NCI-H146 (cell line): Measurements from ENCODE around the gene ABCA10.
"Not testable (repeated sequence)": the region's sequence is repeated elsewhere in the genome, so short reads cannot be mapped to it uniquely, and the experiment has no call there.

Experiments used
- DNase-seq: peaks from one replicate; lab custom pipeline; 2025; lab: John Stamatoyannopoulos, UW

ABCA10 gene

DNA sequence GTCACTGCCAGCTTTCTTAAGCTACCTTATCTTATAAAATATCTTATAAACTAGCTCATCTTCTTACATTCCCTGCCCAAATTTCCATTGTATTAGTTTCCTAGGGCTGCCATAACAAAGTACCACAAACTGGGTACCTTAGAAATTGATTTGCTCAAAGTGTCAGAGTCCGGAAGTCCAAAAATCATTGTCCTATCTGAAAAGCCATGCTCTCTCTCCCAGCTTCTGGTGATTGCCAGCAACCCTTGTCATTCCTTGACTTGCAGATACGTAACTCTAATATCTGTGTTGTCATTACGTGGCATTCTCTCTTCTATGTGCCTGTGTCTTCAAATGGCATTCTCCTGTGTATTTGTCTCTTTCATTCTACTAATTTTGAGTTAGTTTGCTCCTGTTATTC is 2.3 kb upstream of the ABCA10 start:
- DNase-seq, result no peak

DNA sequence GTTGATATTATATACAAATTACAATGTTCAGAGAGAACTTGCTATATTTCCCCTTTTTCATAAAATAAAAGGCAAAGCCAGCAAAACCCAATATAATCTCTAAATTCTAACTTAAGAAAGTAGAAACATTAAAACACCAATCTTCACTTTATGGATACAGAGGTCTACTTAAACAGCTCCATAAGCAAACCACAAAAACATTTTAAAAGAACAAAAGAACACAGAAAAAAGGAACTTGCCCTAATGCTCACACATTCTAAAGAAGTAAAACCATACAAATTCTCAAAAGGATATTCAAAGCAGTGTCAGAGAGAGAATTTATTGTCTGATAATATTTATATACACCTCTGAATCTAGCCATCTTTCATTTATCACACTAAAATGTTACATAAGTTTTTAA is 606 bp downstream of the ABCA10 start:
- no peak for DNase-seq

DNA sequence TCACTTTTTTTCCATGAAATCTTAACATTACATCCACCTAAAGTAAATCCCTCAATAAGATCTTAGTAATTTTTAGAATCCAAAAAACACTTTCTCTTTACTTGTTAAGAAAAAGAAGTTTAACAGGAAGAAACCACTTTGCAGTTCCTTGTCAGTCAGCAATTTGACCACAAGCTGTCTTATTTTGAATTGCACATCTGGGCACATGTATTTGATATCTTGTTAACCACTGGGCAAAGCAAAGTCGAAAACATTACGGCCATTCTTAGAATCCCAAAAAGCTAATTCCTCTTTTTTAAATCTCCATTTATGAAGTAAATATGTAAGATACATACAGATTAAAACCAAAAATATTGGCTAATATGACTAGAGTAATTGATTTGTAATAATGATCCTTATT is 1.1 kb downstream of the ABCA10 start:
- no peak for DNase-seq

DNA sequence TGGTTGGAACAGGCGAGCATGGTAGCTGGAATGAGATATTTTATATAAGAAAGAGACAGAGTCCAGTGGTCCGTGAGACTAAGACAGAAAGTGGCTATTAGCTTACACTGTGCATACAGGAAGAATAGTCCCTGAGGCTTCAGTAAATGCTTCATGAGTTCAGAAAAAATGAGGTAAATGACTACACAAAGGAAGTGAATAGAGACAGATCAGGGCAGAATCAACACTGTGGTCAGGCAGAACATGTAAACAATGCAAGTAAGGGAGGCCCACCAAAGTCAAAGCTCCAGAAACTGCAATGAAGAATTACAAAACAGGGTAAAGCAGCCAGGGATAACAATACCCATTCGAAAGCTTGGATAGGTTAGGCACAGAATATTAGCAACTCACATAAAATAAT is 4.8 kb downstream of the ABCA10 start:
- DNase-seq, result peak; percentile 19

DNA sequence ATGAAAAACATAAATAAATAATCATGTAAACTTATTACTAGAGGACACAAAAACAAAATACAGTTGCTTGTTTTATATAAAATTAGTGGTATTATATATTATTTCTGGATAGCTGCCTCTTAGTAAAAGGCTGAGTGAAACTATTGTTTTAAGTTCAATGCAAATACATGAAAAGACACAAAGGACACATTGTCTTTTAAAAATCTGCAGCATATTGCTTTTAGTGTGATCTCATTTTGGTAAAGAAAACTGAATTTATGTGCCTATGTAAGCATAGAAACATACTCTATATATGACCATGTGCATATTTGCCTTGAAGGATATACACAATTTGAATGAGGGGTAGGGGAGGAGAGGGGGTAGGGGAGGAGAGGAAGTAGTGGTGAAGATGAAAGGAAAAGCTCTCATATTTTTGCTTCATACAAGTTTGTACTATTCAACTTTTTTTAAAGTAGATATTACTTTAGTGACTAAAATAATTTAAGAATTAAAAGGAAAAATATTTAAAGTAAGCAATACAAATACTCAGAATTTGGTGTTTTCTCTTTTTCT is 5.8 kb downstream of the ABCA10 start:
- no peak for DNase-seq

DNA sequence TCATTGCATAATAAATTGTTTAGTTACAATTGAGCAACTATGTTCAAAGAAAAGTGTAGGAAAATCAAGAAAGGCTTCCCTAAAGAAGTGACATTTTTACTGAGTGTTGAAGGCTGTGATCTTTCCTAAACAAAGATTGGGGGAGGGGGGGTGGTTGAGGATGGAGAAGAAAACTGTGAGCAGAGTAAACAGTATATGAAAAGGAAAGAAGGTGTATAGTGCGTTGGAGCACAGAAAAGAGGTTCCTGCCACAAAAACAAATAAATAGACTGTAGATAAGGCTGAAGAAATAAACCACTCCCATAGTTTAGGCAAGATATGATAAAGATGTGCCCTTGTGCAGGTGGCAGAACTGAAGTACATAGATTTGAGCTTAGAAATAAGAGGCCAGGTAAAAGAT is 8.5 kb downstream of the ABCA10 start:
- DNase-seq, result no peak

DNA sequence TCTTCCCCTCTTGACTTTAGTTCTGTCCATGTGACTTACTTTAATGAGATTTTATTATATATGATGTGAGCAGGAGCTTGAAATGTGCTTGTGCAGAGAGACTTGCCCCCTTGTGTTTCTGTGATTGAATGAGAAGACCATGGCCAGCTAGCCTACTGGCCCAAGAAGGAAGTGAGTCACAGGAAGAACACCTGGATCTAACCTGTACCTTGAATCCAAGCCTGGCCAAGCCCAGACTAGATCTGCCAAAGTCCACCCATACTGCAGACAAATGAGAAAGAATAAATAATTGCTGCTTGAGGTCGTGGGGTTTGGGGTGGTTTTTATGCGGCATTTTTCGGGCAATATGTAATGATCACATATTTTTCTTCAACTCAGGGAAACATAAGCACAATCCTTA is 9.6 kb downstream of the ABCA10 start:
- no peak for DNase-seq

DNA sequence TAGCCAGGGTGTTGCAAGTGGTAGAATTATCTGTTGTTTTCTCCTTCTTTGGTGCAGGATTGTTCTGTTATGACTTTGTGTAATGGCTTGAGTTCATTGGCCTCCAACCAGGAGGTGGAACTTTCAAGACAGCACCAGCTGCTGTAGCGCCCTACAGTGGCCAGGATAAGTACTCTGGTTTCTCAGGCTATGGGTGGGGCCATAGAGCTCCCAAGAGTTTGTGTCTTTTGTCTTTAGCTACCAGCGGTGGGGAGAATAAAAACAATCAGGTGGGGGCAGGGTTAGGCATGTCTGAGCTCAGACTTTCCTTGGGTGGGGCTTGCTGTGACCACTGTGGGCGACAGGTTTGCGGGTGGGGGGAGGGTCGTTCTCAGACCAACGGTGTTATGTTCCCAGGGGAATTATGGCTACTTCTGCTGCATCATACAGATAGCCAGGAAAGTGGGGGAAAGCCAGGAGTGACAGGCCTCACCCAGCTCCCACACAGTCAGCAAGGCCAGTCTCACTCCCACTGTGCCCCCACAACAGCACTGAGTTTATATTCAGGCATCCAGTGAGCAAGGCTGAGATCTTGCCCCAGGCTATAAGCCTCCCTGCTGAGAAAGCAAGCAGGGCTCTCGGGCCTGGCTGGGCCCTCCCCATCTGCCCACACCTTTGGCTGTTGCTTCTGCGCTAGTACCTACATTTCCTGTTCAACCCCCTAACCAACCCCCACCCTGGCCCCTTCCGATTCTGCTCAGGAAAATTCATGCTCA is 15.4 kb downstream of the ABCA10 start:
- DNase-seq, result no peak

DNA sequence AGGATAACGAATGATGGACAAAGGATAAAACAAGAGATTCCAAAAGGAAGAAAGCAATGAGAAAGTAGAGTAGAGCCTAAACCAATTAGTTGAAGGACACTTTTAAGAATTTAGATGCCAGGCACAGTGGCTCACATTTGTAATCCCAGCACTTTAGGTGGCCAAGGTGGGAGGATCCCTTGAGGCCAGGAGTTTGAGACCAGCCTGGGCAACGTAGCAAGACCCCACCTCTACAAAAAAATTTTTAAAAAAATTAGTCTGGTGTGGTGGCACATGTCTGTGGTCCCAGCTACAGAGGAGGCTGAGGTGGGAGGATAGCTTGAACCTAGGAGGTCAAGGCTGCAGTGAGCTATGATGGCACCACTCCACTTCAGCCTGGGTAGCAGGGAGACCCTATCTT is 20.0 kb downstream of the ABCA10 start:
- DNase-seq, result no peak

DNA sequence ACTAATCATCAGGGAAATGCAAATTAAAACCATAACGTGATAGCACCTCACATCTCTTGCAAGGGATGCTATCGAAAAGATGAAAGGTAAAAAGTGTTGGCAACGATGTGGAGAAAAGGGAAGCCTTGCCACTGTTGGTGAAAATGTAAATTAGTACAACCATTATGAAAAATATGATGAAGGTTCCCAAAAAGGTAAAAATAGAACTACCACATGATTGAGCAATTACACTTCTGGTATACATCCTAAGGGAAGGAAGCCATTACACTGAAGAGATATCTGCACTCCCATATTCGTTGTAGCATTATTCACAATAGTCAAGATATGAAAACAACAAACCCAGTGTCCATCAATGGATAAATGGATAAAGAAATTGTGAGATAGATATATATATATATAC is 21.5 kb downstream of the ABCA10 start:
- DNase-seq, result no peak

DNA sequence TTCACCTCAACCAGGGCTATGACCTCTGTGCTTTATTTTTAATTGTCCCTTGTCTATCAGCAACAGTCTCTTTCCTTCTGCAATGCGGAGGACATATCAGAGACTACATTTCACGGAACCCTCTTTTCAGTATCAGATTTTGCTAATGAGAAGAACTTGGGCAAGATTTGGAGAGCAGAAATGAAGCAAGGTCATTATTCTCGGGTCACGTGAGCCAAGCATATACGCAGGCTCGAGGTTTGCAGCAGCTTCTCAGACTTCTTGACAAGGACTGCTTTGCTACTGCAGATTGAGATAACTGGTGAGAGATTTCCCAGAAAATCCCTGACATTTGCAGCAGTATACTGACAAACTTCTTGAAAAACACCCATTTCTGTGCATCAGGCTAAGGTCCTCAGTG is 30.4 kb downstream of the ABCA10 start:
- DNase-seq, result no peak

DNA sequence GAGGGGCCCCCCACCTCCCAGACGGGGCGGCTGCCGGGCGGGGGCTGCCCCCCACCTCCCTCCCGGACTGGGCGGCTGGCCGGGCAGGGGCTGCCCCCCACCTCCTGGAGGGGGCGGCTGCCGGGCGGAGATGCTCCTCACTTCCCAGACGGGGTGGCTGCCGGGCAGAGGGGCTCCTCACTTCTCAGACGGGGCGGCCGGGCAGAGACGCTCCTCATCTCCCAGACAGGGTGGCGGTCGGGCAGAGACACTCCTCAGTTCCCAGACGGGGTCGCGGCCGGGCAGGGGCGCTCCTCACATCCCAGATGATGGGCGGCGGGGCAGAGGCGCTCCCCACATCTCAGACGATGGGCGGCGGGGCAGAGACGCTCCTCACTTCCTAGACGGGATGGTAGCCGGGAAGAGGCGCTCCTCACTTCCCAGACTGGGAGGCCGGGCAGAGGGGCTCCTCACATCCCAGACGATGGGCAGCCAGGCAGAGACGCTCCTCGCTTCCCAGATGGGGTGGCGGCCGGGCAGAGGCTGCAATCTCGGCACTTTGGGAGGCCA is 32.4 kb downstream of the ABCA10 start:
- DNase-seq, result not testable (repeated sequence)

DNA sequence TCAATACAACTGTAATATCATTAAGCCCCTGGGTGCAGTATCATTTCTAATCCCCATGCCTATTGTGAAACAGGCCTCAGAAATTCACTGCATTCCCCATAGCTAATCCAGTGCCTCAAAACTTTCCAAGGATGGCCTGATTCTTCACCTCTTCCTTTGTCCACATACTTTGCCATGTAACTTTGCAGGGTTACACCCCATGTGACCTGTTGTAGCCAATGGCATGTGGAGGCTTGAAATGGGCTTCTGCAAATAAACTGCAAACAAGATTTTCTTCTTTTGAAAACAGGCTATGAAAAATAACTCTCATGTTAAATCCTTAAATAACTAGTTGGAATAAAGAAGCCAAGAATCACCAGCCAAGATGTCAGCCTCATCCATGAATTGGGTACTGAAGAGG is 35.9 kb downstream of the ABCA10 start:
- no peak for DNase-seq

DNA sequence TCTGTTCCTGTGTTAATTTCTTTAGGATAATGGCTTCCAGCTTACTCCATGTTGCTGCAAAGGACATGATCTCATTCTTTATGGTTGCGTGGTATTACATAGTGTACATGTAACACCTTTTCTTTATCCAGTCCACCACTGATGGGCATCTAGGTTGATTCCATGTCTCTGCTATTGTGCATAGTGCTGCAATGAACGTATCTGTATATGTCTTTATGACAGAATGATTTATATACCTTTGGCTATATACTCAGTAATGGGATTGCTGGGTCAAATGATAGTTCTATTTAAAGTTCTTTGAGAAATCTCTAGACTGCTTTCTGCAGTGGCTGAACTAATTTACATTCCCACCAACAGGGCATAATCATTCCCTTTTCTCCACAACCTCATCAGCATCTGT is 39.8 kb downstream of the ABCA10 start:
- DNase-seq, result no peak

DNA sequence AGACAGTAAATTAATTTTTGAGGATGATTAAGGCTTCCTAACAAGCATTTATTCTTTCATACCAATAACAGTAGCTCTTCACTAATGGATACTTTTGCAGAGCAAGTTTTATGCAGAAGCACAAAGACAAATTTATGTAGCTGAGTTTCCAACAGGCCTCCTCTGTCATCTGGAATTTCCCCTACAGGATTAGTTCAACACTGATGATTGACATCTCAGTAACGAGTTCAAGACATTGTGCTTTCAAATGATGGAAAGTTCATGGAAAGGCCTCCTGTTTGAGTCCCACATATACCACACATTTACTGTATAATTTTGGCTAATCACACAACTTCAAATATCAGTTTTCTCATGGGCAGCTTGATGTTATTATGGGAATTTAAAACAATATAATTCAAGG is 40.6 kb downstream of the ABCA10 start:
- no peak for DNase-seq

DNA sequence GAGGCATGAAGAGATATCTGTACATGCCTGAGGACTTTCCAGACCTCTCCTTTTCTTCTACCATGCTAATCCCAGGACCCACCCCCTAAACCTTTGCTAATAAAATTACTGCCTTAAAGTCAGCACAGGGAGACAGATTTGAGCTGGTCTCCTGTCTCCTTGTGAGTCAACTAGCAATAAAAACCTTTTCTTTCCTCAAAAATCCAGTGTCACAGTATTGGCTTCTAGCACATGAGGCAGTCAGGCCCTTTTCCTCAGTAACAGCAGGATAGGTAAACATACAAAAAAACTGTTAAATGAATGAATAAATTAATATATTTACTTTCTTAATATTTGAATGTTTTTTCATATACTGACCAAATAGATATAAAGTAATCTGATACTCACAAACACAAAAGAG is 41.3 kb downstream of the ABCA10 start:
- DNase-seq, result no peak

DNA sequence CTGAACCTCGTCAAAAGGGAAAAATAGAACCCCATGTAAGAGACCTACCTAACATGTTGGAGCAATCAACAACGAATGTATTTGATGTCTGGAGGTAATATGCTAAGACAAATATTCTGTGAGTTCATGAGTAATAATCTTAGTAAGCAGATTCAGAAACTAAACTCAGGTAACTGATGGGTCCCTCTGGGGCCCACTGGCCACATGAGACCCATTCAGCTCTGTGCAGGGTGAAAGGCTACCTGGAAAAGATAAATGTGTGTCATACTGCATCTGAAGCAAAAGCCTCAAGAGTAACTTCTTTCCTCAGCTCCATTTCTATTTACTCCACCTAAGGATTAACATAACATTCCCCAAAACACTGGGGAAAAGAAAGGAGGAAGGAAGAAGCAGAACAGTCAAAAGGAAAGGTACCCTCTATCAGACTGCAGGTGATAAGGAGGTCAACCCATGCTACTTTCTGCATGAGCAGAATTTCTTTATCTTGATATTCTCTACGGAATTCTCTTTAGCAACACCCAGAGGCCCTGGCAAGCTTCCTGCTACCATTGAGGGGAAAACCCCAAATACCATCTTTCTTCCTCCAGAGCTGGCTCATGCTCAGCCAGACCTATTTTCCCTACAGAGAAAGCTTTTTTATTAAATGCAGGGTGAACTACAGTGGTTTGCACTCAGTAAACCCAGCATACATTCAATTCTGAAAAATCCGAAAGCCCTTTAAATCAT is 49.2 kb downstream of the ABCA10 start:
- no peak for DNase-seq

DNA sequence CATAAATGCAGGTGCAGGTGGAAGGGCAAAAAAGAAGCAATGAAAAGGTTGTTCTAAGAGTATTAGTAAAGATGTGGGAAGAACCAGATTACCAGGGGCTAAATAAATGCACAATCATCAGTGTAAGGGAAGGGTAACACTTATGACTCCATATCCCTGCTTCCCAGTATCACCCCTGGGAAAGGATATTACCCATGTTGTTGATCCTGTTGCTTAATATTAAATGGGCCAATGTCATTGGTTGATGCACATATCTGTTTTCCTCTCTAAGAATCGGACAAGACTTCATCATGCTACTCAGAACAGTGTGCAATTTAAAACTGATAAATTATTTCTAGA is 52.2 kb downstream of the ABCA10 start:
- DNase-seq, result no peak

DNA sequence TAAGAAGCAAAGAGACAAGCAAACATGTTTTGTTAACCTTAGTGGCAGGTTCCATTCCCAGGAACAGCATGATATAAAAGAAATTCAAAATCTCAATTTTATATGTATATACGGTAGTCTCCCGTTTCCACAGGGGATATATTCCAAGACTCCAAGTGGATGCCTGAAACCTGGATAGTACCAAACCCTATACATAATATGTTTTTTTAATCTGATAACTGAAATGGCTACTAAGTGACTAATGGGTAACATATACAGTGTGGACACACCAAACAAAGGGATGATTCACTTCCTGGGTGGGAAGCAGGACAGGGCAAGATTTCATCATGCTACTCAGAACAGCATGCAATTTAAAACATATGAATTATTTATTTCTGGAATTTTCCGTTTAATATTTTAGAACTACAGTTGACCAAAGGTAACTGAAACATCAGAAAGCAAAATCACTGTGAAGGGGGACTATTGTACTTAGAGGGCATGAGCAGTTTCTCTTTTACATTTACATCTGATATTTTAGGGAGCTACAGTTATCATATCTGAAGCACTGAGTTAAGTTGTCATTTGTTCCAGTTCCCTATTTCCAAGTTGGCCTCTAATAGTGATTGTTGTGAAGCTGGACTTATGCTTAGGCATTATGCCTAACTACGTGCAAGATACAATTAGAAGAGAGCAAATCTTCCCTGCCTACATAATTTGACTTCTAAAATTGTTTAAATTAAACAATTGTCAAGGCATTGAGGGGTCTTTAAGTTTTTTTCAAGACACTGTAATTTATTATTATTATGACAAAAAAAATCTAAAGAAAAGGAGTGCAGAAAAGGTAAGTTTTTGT is 52.8 kb downstream of the ABCA10 start:
- DNase-seq, result no peak

DNA sequence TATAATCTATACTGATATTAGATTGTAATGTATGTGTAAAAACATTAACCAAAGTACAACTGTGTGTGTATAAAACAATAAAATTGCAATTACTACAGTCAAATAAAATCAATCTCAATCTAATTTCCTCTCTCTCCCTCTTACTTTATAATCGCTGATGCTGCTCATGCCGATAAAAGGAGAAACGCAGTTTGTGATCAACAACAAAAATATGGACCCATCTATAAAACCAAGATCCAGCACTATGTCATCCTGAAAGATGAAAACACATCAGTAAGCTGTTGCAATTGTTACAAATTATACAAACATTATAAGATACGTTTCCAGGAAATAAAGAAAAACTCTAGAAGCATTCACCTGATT is 53.4 kb downstream of the ABCA10 start:
- DNase-seq, result no peak

DNA sequence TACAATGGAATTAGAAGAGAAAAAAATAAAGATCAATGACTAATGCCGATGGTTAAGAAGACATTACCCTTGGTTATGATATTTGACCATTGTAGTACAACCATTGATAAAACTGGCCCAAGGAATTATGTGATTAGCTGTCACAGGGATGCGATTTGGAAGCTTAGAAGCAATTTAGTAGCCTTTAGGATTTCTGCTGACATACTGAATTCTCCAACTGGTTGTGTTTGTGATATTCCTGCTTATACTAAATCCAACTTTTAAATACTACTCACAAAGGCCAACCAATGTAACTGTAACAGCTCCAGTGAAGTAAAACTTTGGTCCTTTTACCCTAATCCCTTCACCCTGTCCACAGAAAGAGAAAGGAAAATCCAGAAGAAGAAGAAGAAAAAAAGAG is 55.5 kb downstream of the ABCA10 start:
- DNase-seq, result no peak

DNA sequence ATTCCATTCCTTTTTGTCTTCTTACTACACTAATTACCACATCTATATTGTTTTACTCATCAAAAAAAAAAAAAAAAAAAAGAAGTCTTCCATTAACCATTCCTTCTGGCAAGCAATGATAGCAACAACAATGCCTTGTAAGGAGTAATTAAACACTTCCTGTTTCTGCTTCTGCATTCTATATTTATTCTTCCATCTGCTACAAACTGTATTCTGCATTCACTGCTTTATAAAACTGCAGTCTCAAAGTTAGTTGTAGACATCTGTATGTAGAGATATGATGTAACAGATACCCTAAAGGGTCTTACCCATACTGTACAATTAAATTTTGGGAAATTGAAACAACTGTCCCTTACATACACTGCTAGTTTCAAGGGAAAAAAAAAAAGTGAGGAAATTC is 58.2 kb downstream of the ABCA10 start:
- no peak for DNase-seq

DNA sequence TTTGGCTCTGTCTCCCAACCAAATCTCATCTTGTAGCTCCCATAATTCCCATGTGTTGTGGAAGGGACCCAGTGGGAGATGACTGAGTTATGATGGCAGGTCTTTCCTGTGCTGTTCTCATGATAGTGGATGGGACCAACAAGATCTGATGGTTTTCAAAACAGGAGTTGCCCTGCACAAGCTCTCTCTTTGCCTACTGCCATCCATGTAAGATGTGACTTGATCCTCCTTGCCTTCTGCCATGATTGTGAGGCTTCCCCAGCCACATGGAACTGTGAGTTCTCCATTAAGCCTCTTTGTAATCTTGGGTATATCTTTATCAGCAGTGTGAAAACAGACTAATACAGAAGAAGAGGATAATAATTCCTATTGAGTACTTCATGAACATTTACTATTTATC is 60.0 kb downstream of the ABCA10 start:
- not testable (repeated sequence) for DNase-seq
